ENCODE data around the gene SOX1. TPM values are rescaled to one million over a fixed set of nuclear protein-coding genes. Genes with fewer than 3 reads are reported as not detected.

Gene SOX1
- total and polyA plus RNA-seq, 10 of the 15 experiments (the other 5 are each of a cell fraction or from before 2014, with no cell fraction given): not detected

GRCh38 chr13:112101360-112101930, 34.5 kb downstream of the SOX1 start:
- no TSS peak for BruUV-seq (replicated peaks)
- CTCF ChIA-PET: no interaction called here
- 28% methylated on average over 11 of the region's 11 CpGs for WGBS (ENCODE audit: insufficient coverage, insufficient replicate concordance, low lambda C conversion rate, missing lambda C conversion rate)
- TF ChIP-seq PKNOX1 (IDR thresholded peaks at IDR 0.05) (no peak), IRF4 (IDR thresholded peaks at IDR 0.05; ENCODE audit: low read depth, low read length) (no peak), EED (IDR thresholded peaks at IDR 0.05; ENCODE audit: low read depth) (no peak), CHD1 (IDR thresholded peaks at IDR 0.05; ENCODE audit: low read depth, low read length) (no peak), HCFC1 (IDR thresholded peaks at IDR 0.05; ENCODE audit: low read length) (no peak), EZH2 (IDR thresholded peaks at IDR 0.05; ENCODE audit: borderline replicate concordance, control insufficient read depth, low read depth, low read length) (no peak), SUZ12 (IDR thresholded peaks at IDR 0.05; ENCODE audit: unreplicated experiment) (no peak), PML (IDR thresholded peaks at IDR 0.05; ENCODE audit: low read length) (no peak), ESRRA (IDR thresholded peaks at IDR 0.05; ENCODE audit: low read length) (no peak), WRNIP1 (IDR thresholded peaks at IDR 0.05; ENCODE audit: borderline replicate concordance, low read depth, low read length) (no peak), ZNF207 (IDR thresholded peaks at IDR 0.05; ENCODE audit: borderline replicate concordance) (no peak), NR2C2 (IDR thresholded peaks at IDR 0.05; ENCODE audit: borderline replicate concordance, control insufficient read depth, insufficient read length, low read depth) (no peak), RAD51 (IDR thresholded peaks at IDR 0.05) (no peak), SIN3A (IDR thresholded peaks at IDR 0.05; ENCODE audit: low read depth, low read length) (no peak), TCF12 (IDR thresholded peaks at IDR 0.05; ENCODE audit: low read depth, low read length) (no peak)
- TF ChIP-seq, protein P1, sequence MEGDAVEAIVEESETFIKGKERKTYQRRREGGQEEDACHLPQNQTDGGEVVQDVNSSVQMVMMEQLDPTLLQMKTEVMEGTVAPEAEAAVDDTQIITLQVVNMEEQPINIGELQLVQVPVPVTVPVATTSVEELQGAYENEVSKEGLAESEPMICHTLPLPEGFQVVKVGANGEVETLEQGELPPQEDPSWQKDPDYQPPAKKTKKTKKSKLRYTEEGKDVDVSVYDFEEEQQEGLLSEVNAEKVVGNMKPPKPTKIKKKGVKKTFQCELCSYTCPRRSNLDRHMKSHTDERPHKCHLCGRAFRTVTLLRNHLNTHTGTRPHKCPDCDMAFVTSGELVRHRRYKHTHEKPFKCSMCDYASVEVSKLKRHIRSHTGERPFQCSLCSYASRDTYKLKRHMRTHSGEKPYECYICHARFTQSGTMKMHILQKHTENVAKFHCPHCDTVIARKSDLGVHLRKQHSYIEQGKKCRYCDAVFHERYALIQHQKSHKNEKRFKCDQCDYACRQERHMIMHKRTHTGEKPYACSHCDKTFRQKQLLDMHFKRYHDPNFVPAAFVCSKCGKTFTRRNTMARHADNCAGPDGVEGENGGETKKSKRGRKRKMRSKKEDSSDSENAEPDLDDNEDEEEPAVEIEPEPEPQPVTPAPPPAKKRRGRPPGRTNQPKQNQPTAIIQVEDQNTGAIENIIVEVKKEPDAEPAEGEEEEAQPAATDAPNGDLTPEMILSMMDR (IDR thresholded peaks at IDR 0.05 in 2 of 3, conservative IDR thresholded peaks at IDR 0.05 in 1 of 3; ENCODE audit: control insufficient read depth in 2 of 3, extremely low read depth in 1 of 3, insufficient read depth in 1 of 3, low read depth in 3 of 3, low read length in 3 of 3): no peak
- TF ChIP-seq, protein P2, sequence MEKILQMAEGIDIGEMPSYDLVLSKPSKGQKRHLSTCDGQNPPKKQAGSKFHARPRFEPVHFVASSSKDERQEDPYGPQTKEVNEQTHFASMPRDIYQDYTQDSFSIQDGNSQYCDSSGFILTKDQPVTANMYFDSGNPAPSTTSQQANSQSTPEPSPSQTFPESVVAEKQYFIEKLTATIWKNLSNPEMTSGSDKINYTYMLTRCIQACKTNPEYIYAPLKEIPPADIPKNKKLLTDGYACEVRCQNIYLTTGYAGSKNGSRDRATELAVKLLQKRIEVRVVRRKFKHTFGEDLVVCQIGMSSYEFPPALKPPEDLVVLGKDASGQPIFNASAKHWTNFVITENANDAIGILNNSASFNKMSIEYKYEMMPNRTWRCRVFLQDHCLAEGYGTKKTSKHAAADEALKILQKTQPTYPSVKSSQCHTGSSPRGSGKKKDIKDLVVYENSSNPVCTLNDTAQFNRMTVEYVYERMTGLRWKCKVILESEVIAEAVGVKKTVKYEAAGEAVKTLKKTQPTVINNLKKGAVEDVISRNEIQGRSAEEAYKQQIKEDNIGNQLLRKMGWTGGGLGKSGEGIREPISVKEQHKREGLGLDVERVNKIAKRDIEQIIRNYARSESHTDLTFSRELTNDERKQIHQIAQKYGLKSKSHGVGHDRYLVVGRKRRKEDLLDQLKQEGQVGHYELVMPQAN (conservative IDR thresholded peaks at IDR 0.05): no peak
- TF ChIP-seq, protein P3, sequence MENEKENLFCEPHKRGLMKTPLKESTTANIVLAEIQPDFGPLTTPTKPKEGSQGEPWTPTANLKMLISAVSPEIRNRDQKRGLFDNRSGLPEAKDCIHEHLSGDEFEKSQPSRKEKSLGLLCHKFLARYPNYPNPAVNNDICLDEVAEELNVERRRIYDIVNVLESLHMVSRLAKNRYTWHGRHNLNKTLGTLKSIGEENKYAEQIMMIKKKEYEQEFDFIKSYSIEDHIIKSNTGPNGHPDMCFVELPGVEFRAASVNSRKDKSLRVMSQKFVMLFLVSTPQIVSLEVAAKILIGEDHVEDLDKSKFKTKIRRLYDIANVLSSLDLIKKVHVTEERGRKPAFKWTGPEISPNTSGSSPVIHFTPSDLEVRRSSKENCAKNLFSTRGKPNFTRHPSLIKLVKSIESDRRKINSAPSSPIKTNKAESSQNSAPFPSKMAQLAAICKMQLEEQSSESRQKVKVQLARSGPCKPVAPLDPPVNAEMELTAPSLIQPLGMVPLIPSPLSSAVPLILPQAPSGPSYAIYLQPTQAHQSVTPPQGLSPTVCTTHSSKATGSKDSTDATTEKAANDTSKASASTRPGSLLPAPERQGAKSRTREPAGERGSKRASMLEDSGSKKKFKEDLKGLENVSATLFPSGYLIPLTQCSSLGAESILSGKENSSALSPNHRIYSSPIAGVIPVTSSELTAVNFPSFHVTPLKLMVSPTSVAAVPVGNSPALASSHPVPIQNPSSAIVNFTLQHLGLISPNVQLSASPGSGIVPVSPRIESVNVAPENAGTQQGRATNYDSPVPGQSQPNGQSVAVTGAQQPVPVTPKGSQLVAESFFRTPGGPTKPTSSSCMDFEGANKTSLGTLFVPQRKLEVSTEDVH (IDR thresholded peaks at IDR 0.05; ENCODE audit: low read depth, partially characterized antibody): no peak

More at GRCh38 chr13:112101360-112101930, 34.5 kb downstream of the SOX1 start:
- no peaks in the 10 kb centered on the region for H3K27me3 ChIP-seq (replicated peaks in 1 of 2; ENCODE audit: control insufficient read depth in 2 of 2, insufficient read depth in 2 of 2, low read length in 1 of 2)
- H3K4me3 ChIP-seq: no peak overlapping the region
- FAIRE-seq: no peak
- in situ Hi-C loops (cut with MboI): no loop called here
- ChIA-PET RAD21 (ENCODE audit: unreplicated experiment) (no interaction called here), SMC1A (ENCODE audit: uncharacterized antibody, unreplicated experiment) (no interaction called here), POLR2A (no interaction called here)
- H3K27ac ChIP-seq (ENCODE audit: control insufficient read depth, insufficient read depth): no peak overlapping the region
- no peaks in the 10 kb centered on the region; the same call in 2 of the 3 replicates for H3K9me3 ChIP-seq (replicated peaks; ENCODE audit: control insufficient read depth, insufficient read depth, low read length)
- no peaks in the 10 kb centered on the region for H3K79me2 ChIP-seq (ENCODE audit: control insufficient read depth, insufficient read depth, low read length)
- DNase-seq (ENCODE audit: low read depth, low spot score): no peak
- H3K4me2 ChIP-seq (ENCODE audit: control insufficient read depth, insufficient read depth): no peak overlapping the region
- H3K4me1 ChIP-seq (ENCODE audit: control insufficient read depth, insufficient read depth, low read length): no peaks in the 10 kb centered on the region
- intact Hi-C loops (cut with micrococcal nuclease; ENCODE audit: unreplicated experiment): no loop called here
- no peaks in the 10 kb centered on the region for H4K20me1 ChIP-seq (ENCODE audit: control insufficient read depth, insufficient read depth)
- no peak overlapping the region for H2AFZ ChIP-seq (ENCODE audit: control insufficient read depth, low read depth, low read length)
- H3K36me3 ChIP-seq (ENCODE audit: control insufficient read depth in 2 of 2, insufficient read depth in 2 of 2, low read length in 1 of 2): no peaks in the 10 kb centered on the region
- ATAC-seq: no peak
- no peak overlapping the region for H3K9ac ChIP-seq (ENCODE audit: control insufficient read depth, insufficient read depth, low read length)
